Lower lobe of right lung (tissue), 2 donors: ENCODE data around the gene STK40. TPM values are rescaled to one million over a fixed set of nuclear protein-coding genes. Genes with fewer than 3 reads are reported as not detected.

Source experiments
- ATAC-seq, 2 donors: fragments of 200-7000 bp; cut with Tn5 transposase; one replicate each; pipeline ENCODE4 v1.9.1; 2020 to 2022; ENCODE audit warnings: mild to moderate bottlenecking in 2 of 2, moderate library complexity in 2 of 2
- DNase-seq: peaks from one replicate; pipeline ENCODE4 v3.0.0-alpha.2; 2020
- H3K27ac ChIP-seq: fragments of 200-600 bp; one replicate; pipeline ENCODE4 v1.8.0; 2022
- H3K27me3 ChIP-seq: fragments of 200-600 bp; one replicate; pipeline ENCODE4 v1.8.0; 2022; ENCODE audit warnings: low read depth
- H3K36me3 ChIP-seq: fragments of 200-600 bp; one replicate; pipeline ENCODE4 v1.8.0; 2022; ENCODE audit warnings: mild to moderate bottlenecking
- H3K4me1 ChIP-seq: fragments of 200-600 bp; one replicate; pipeline ENCODE4 v1.8.0; 2022
- H3K4me3 ChIP-seq: fragments of 200-600 bp; one replicate; pipeline ENCODE4 v1.8.0; 2022; ENCODE audit warnings: mild to moderate bottlenecking
- H3K9me3 ChIP-seq: fragments of 200-600 bp; one replicate; pipeline ENCODE4 v1.8.0; 2022
- intact Hi-C: fragments of 100-400 bp; cut with DNase I; formaldehyde crosslinking; loops from one replicate; pipeline ENCODE4 v1.11.0; 2022
- total RNA-seq: library from RNA; stranded (reverse); fragmentation: NEBNext Ultra II Directional; extraction: Animal tissue kit (Norgen Biotek cat#: 25700); gene quantifications from one replicate; pipeline ENCODE4 v1.2.1, GENCODE V29; 2021
- TF ChIP-seq, protein P1 (sequence below): fragments of 200-600 bp; IDR thresholded peaks from one replicate; pipeline ENCODE4 v1.8.0; 2022; ENCODE audit warnings: antibody characterized with exemption, mild to moderate bottlenecking
- donor health status: DM: no; HTN: yes; CAD: no; lungs with severe emphysema.

The STK40 gene
- total RNA-seq, 1 donor from 2014 or later, result 74.2 TPM

- DNase-seq (no peak), ATAC-seq (no peak)
- TF ChIP-seq, protein P1, sequence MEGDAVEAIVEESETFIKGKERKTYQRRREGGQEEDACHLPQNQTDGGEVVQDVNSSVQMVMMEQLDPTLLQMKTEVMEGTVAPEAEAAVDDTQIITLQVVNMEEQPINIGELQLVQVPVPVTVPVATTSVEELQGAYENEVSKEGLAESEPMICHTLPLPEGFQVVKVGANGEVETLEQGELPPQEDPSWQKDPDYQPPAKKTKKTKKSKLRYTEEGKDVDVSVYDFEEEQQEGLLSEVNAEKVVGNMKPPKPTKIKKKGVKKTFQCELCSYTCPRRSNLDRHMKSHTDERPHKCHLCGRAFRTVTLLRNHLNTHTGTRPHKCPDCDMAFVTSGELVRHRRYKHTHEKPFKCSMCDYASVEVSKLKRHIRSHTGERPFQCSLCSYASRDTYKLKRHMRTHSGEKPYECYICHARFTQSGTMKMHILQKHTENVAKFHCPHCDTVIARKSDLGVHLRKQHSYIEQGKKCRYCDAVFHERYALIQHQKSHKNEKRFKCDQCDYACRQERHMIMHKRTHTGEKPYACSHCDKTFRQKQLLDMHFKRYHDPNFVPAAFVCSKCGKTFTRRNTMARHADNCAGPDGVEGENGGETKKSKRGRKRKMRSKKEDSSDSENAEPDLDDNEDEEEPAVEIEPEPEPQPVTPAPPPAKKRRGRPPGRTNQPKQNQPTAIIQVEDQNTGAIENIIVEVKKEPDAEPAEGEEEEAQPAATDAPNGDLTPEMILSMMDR, result no peak
- Histone ChIP-seq H3K4me3 (no peak overlapping the region), H3K27me3 (no peaks in the 10 kb centered on the region), H3K4me1 (peaks cover 22% of the 10 kb centered on the region), H3K36me3 (no peaks in the 10 kb centered on the region), H3K27ac (no peak overlapping the region), H3K9me3 (no peaks in the 10 kb centered on the region)
- intact Hi-C loops, result no loop called here
Measured at GRCh38 chr1:36327421-36328087, 58.2 kb downstream of the STK40 start.

DNA sequence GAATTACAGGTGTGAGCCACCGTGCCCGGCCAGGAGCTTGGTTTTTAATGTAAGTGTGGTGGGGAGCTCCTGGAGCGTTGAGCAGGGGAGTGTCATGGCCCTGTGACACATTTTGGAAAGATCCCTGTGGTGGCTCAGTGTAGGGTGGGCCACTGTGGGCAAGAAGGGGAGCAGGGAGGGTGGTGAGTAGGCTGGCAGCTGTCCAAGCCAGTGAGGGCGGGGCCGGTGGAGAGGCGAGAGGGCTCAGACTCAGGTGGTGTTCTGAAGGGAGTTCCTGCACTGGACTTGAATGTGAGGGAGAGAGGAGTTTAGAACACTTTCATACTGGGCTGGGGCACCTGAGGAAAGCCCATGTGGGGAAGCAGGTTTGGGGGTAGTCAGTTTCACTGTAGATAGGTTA is 59.2 kb downstream of the STK40 start:
- no peak for ATAC-seq
- Histone ChIP-seq H3K4me1 (peaks cover 30% of the 10 kb centered on the region), H3K27ac (no peak overlapping the region), H3K27me3 (no peaks in the 10 kb centered on the region), H3K9me3 (no peaks in the 10 kb centered on the region), H3K36me3 (no peaks in the 10 kb centered on the region), H3K4me3 (no peak overlapping the region)
- TF ChIP-seq, protein P1, result no peak
- intact Hi-C loops, result no loop called here
- no peak for DNase-seq

GRCh38 chr1:36324353-36324703 is 61.4 kb downstream of the STK40 start:
- DNase-seq (no peak), ATAC-seq (no peak)
- TF ChIP-seq, protein P1, result no peak
- peak overlapping the region; percentile 84 for H3K4me3 ChIP-seq
- peak overlapping the region; percentile 86 for H3K27ac ChIP-seq
- no peaks in the 10 kb centered on the region for H3K9me3 ChIP-seq
- H3K36me3 ChIP-seq, result no peaks in the 10 kb centered on the region
- H3K4me1 ChIP-seq, result peaks cover 40% of the 10 kb centered on the region
- intact Hi-C loops, result no loop called here
- H3K27me3 ChIP-seq, result no peaks in the 10 kb centered on the region

- intact Hi-C loops, result no loop called here
- H3K36me3 ChIP-seq, result no peaks in the 10 kb centered on the region
- no peaks in the 10 kb centered on the region for H3K27me3 ChIP-seq
- TF ChIP-seq, protein P1, result no peak
- H3K4me3 ChIP-seq, result peak within 1 kb of the TSS; percentile 84
- peaks cover 36% of the 10 kb centered on the region for H3K4me1 ChIP-seq
- H3K27ac ChIP-seq, result peak within 1 kb of the TSS; percentile 86
- H3K9me3 ChIP-seq, result no peaks in the 10 kb centered on the region
- peak; percentile 49 to 61 for ATAC-seq
- DNase-seq, result peak; percentile 82
Measured at GRCh38 chr1:36323636-36324352, 61.9 kb downstream of the STK40 start, which contains the start of gene EVA1B. TSS of gene EVA1B (minus strand) at chr1:36323645. CDS start at chr1:36323037, 608 bp downstream.

DNA sequence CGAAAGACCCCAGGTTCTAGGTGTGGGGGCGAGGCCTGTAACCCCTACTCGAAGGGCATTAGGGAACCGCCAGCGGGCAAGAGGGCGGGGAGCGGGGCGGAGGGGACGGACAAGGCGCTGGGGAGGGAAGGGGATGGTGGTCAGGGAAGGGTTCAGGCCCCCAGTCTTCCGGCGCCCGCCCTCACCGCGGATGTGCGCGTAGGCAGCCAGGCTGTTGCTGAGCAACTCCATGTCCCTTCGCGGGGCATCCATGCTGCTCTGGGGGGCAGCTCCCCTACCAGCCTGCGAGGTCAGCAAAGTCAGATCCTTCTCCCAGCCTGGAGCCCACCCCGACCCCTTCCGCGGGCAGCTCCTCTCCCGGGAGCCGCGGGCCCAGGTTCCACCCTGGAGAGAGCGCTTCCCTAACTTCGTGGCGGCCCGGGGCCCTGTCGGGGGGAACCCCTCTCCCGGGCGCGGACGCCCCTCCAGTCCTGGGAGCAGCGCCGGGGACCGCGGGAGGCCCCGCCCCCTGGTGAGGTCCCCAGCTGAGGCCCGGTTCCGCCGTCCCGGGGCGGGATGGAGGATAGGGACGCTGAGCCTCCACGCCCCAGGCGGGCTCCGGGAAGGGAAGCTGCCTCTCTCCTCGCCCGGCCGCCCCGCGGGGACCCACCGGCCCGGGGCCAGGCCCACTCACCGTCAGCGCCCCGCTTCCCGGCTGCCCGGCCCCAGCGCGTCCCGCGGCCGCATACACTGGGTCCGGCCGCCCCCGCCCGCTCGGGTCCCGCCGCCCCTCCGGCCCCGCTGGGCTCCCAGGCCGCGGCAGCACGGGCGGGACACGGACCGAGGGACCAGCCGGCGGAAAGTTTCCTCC is 62.7 kb downstream of the STK40 start:
- ATAC-seq (peak; percentile 34 to 37), DNase-seq (peak; percentile 62)
- peaks cover 32% of the 10 kb centered on the region for H3K4me1 ChIP-seq
- H3K36me3 ChIP-seq, result no peaks in the 10 kb centered on the region
- peak overlapping the region; percentile 86 for H3K27ac ChIP-seq
- TF ChIP-seq, protein P1, result no peak
- H3K9me3 ChIP-seq, result no peaks in the 10 kb centered on the region
- no peaks in the 10 kb centered on the region for H3K27me3 ChIP-seq
- intact Hi-C loops, result no loop called here
- peak overlapping the region; percentile 84 for H3K4me3 ChIP-seq
